HEK293 (cell line): ENCODE data around the gene TBC1D16.

Source experiments
- CTCF ChIA-PET: fragments of 350-600 bp; formaldehyde crosslinking; extraction: SDS; loops from one replicate; lab custom pipeline; 2021; ENCODE audit warnings: antibody characterized with exemption; lab: Yijun Ruan, JAX
- POLR2A ChIA-PET: fragments of 300-600 bp; formaldehyde crosslinking; extraction: SDS; loops from one replicate; lab custom pipeline; 2020; ENCODE audit warnings: antibody characterized with exemption, inconsistent platforms; lab: Yijun Ruan, JAX
- H3K27ac ChIP-seq: fragments of 200-500 bp; sonication (Bioruptor generic); 2 replicates; pipeline ENCODE4 v1.5.1; 2014; ENCODE audit warnings: low read depth, low read length, control low read depth, inconsistent platforms; ENCODE audit errors: extremely low read depth
- H3K36me3 ChIP-seq, 2 experiments: fragments of 200-500 bp in 1 of 2; sonication (Bioruptor generic) in 1 of 2; 1 replicate in 1 of 2; 2 replicates in 1 of 2; pipeline ENCODE4 v1.5.1; 2014 to 2017; ENCODE audit warnings: inconsistent platforms in 2 of 2, low read length in 2 of 2; ENCODE audit not compliant: control insufficient read depth in 2 of 2, insufficient read depth in 1 of 2
- H3K4me1 ChIP-seq: fragments of 200-500 bp; sonication (Bioruptor generic); 2 replicates; pipeline ENCODE4 v1.5.1; 2014; ENCODE audit warnings: mild to moderate bottlenecking, low read length, inconsistent platforms; ENCODE audit not compliant: control insufficient read depth, insufficient read depth
- H3K4me3 ChIP-seq: 2 replicates; pipeline ENCODE4 v1.5.1; 2011; ENCODE audit warnings: low read depth, mild to moderate bottlenecking, control low read depth, low read length, moderate library complexity
- H3K9me3 ChIP-seq: fragments of 200-500 bp; sonication (Bioruptor generic); 2 replicates; pipeline ENCODE4 v1.5.1; 2014; ENCODE audit warnings: low read depth, low read length, inconsistent platforms; ENCODE audit not compliant: control insufficient read depth, insufficient read depth
- INSM2 ChIP-seq: fragments of 450-650 bp; formaldehyde crosslinking; IDR thresholded peaks from 2 replicates; pipeline ENCODE4 v1.5.1; 2016; ENCODE audit warnings: missing biosample characterization, missing genetic modification characterization
- KLF10 ChIP-seq: fragments of 450-650 bp; IDR thresholded peaks from 2 replicates; pipeline ENCODE4 v1.5.1; 2018; ENCODE audit warnings: missing biosample characterization, mild to moderate bottlenecking, missing genetic modification characterization
- KLF7 ChIP-seq: fragments of 450-650 bp; formaldehyde crosslinking; IDR thresholded peaks from 2 replicates; pipeline ENCODE4 v1.5.1; 2016; ENCODE audit warnings: missing biosample characterization, missing genetic modification characterization, borderline replicate concordance
- MZF1 ChIP-seq: fragments of 450-650 bp; formaldehyde crosslinking; IDR thresholded peaks from 2 replicates; pipeline ENCODE4 v1.5.1; 2017; ENCODE audit warnings: missing biosample characterization, missing genetic modification characterization, borderline replicate concordance
- OVOL3 ChIP-seq: fragments of 450-650 bp; formaldehyde crosslinking; IDR thresholded peaks from 2 replicates; pipeline ENCODE4 v1.5.1; 2016; ENCODE audit warnings: missing biosample characterization, missing genetic modification characterization
- PRDM10 ChIP-seq: fragments of 450-650 bp; formaldehyde crosslinking; IDR thresholded peaks from 2 replicates; pipeline ENCODE4 v1.5.1; 2016; ENCODE audit warnings: missing biosample characterization, missing genetic modification characterization
- RBAK ChIP-seq: fragments of 450-650 bp; formaldehyde crosslinking; IDR thresholded peaks from 2 replicates; pipeline ENCODE4 v1.5.1; 2016; ENCODE audit warnings: missing biosample characterization, missing genetic modification characterization
- SETDB1 ChIP-seq: IDR thresholded peaks from one replicate; pipeline ENCODE4 v1.6.1; 2017; ENCODE audit warnings: mild to moderate bottlenecking, low read length, moderate library complexity, mixed read lengths; ENCODE audit not compliant: insufficient read length
- ZBTB44 ChIP-seq: fragments of 450-650 bp; IDR thresholded peaks from 2 replicates; pipeline ENCODE4 v1.5.1; 2018; ENCODE audit warnings: missing biosample characterization, mild to moderate bottlenecking, missing genetic modification characterization
- ZBTB48 ChIP-seq: fragments of 450-650 bp; formaldehyde crosslinking; IDR thresholded peaks from 2 replicates; pipeline ENCODE4 v1.5.1; 2016; ENCODE audit warnings: missing biosample characterization, missing genetic modification characterization
- ZBTB49 ChIP-seq: fragments of 450-650 bp; formaldehyde crosslinking; IDR thresholded peaks from 2 replicates; pipeline ENCODE4 v1.5.1; 2016; ENCODE audit warnings: missing biosample characterization, missing genetic modification characterization, low read depth
- ZNF112 ChIP-seq: fragments of 450-650 bp; formaldehyde crosslinking; IDR thresholded peaks from 2 replicates; pipeline ENCODE4 v1.5.0; 2017; ENCODE audit warnings: missing biosample characterization, missing genetic modification characterization
- ZNF138 ChIP-seq: fragments of 450-650 bp; formaldehyde crosslinking; IDR thresholded peaks from 2 replicates; pipeline ENCODE4 v1.5.1; 2016; ENCODE audit warnings: missing biosample characterization, missing genetic modification characterization, borderline replicate concordance
- ZNF324 ChIP-seq: fragments of 450-650 bp; formaldehyde crosslinking; IDR thresholded peaks from 2 replicates; pipeline ENCODE4 v1.5.1; 2016; ENCODE audit warnings: missing biosample characterization, missing genetic modification characterization
- ZNF510 ChIP-seq: fragments of 450-650 bp; formaldehyde crosslinking; IDR thresholded peaks from 2 replicates; pipeline ENCODE4 v1.5.1; 2018; ENCODE audit warnings: mild to moderate bottlenecking, missing genetic modification characterization, missing biosample characterization; ENCODE audit not compliant: insufficient replicate concordance
- ZNF623 ChIP-seq: fragments of 450-650 bp; formaldehyde crosslinking; IDR thresholded peaks from 2 replicates; pipeline ENCODE4 v1.5.1; 2016; ENCODE audit warnings: missing biosample characterization, missing genetic modification characterization
- ZNF660 ChIP-seq: fragments of 450-650 bp; IDR thresholded peaks from 2 replicates; pipeline ENCODE4 v1.5.1; 2018; ENCODE audit warnings: missing biosample characterization, mild to moderate bottlenecking, missing genetic modification characterization
- ZNF670 ChIP-seq: fragments of 450-650 bp; formaldehyde crosslinking; IDR thresholded peaks from 2 replicates; pipeline ENCODE4 v1.5.1; 2016; ENCODE audit warnings: missing biosample characterization, missing genetic modification characterization, low read depth
- ZNF692 ChIP-seq: fragments of 450-650 bp; formaldehyde crosslinking; IDR thresholded peaks from 2 replicates; pipeline ENCODE4 v1.5.1; 2016; ENCODE audit warnings: missing biosample characterization, missing genetic modification characterization
- ZNF707 ChIP-seq: fragments of 450-650 bp; formaldehyde crosslinking; IDR thresholded peaks from 2 replicates; pipeline ENCODE4 v1.5.1; 2016; ENCODE audit warnings: missing biosample characterization, missing genetic modification characterization
- ZNF768 ChIP-seq: fragments of 450-650 bp; formaldehyde crosslinking; IDR thresholded peaks from 2 replicates; pipeline ENCODE4 v1.5.1; 2018; ENCODE audit warnings: missing biosample characterization, mild to moderate bottlenecking, missing genetic modification characterization
- ZSCAN16 ChIP-seq: fragments of 450-650 bp; formaldehyde crosslinking; IDR thresholded peaks from 2 replicates; pipeline ENCODE4 v1.5.1; 2016; ENCODE audit warnings: missing biosample characterization, missing genetic modification characterization
- ZSCAN23 ChIP-seq: fragments of 450-650 bp; formaldehyde crosslinking; IDR thresholded peaks from 2 replicates; pipeline ENCODE4 v1.5.1; 2016; ENCODE audit warnings: missing biosample characterization, missing genetic modification characterization
- ZSCAN30 ChIP-seq: fragments of 450-650 bp; IDR thresholded peaks from 2 replicates; pipeline ENCODE4 v1.5.1; 2018; ENCODE audit warnings: missing biosample characterization, mild to moderate bottlenecking, missing genetic modification characterization, moderate library complexity
- ZSCAN5A ChIP-seq: fragments of 450-650 bp; formaldehyde crosslinking; IDR thresholded peaks from 2 replicates; pipeline ENCODE4 v1.5.1; 2016; ENCODE audit warnings: missing biosample characterization, missing genetic modification characterization

TBC1D16 gene

GRCh38 chr17:80051681-80052080 is 16.0 kb upstream of the TBC1D16 start:
- no peak overlapping the region for H3K27ac ChIP-seq
- peaks cover 0 to 13% of the 10 kb centered on the region in 2 experiments; a peak in 1 of 3 replicates for H3K36me3 ChIP-seq
- ChIA-PET POLR2A (no interaction called here), CTCF (no interaction called here)
- TF ChIP-seq ZNF707 (tag by site-specific recombination) (no peak), ZNF623 (tag by site-specific recombination) (no peak), ZNF660 (tag by site-specific recombination) (no peak), ZSCAN16 (tag by site-specific recombination) (no peak), ZBTB44 (no peak), ZNF670 (tag by site-specific recombination) (no peak), ZSCAN5A (tag by site-specific recombination) (no peak), ZNF324 (tag by site-specific recombination) (no peak), KLF10 (tag by site-specific recombination) (no peak), ZNF692 (tag by site-specific recombination) (no peak), KLF7 (no peak), MZF1 (tag by site-specific recombination) (no peak), ZBTB48 (tag by site-specific recombination) (no peak), ZSCAN30 (tag by site-specific recombination) (no peak), SETDB1 (no peak), ZBTB49 (tag by site-specific recombination) (no peak), RBAK (no peak), ZNF112 (tag by site-specific recombination) (no peak), ZNF510 (tag by site-specific recombination) (no peak)
- no peaks in the 10 kb centered on the region for H3K9me3 ChIP-seq
- 0 out of 2 replicates have a peak, but pooled peaks cover 2% of the 10 kb centered on the region for H3K4me1 ChIP-seq
- no peak overlapping the region for H3K4me3 ChIP-seq

- peaks cover 0 to 13% of the 10 kb centered on the region in 2 experiments; a peak in 2 of 3 replicates for H3K36me3 ChIP-seq
- 0 out of 2 replicates have a peak, but pooled peaks cover 5% of the 10 kb centered on the region for H3K4me1 ChIP-seq
- no peaks in the 10 kb centered on the region for H3K9me3 ChIP-seq
- no peak overlapping the region for H3K27ac ChIP-seq
- ChIA-PET CTCF (interaction anchor here (0.7 to 0.9 kb wide), 2 partner anchors 10 to 32 kb away, joined by 3 to 4 read pairs; no protein-coding TSS in a partner anchor), POLR2A (no interaction called here)
- H3K4me3 ChIP-seq = no peak overlapping the region
- TF ChIP-seq ZNF768 (tag by site-specific recombination) (no peak), INSM2 (tag by site-specific recombination) (no peak), OVOL3 (tag by site-specific recombination) (no peak), PRDM10 (tag by site-specific recombination) (no peak), ZNF138 (tag by site-specific recombination) (no peak), ZSCAN23 (tag by site-specific recombination) (no peak)
These were observed 15.0 kb upstream of the TBC1D16 start for GRCh38 chr17:80050706-80051105.
